ENCODE measurements around the gene VPS54. TPM values are rescaled to one million over a fixed set of nuclear protein-coding genes. Genes with fewer than 3 reads are reported as not detected.

Gene VPS54
- total RNA-seq, 1 experiment from 2014 or later = 27.8 TPM

DNA sequence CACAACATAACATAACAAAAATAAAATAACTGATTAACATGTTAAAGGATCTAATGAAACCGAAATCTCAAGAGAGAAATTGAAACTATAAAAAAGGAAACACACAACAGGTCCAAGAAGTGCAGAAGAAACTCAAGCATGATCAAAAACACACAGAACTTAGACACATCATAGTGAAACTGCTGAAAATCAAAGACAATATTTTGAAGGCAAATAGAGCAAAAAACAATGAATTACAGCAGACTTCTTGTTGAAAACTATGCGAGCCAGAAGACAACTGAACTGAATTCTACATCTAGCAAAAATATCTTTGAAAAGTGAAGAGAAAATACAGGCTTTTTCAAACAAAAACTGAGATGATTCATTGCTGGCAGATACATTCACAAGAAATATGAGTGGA lies 116.2 kb downstream of the VPS54 start:
- no peak for DNase-seq (ENCODE audit: low read depth)

DNA sequence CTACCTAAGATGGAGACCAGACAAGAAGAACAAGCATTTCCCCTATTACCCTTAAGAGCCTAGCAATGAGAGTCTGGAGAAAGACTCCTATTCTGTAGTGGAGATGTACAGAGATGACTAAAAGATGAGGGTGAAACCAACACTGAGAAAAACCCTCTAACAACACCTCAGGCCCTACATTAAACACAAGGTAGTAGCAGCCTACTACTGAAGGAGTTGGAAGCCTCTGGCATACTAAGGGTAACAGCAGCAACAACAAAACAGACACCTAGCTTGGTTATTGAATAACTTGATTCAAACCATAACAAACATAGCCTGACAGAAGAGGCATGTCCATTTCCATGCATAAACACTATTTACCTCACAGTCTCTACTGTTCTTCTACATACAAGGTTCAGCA lies 117.1 kb downstream of the VPS54 start:
- no peak for DNase-seq (ENCODE audit: low read depth)

GRCh38 chr2:63899639-63900038 lies 119.6 kb downstream of the VPS54 start:
- no peak for DNase-seq (ENCODE audit: low read depth)

GRCh38 chr2:63898839-63899238 lies 120.4 kb downstream of the VPS54 start:
- DNase-seq (ENCODE audit: low read depth) = no peak

DNA sequence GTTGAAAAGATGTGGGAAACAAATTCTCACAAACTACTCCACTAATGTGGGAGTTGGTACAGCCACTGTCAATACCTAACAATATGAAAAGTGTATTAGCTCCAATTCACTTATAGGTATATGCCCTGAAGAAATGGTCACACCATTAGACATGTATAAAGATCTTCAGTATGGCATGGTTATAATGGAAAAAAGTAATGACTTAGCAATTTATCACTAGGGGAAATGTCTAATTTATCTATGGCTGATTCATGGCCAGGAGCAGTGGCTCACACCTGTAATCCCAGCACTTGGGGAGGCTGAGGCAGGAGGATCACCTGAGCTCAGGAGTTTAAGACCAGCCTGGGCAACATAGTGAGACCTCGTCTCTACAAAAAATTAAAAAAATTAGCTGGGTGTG lies 125.1 kb downstream of the VPS54 start:
- no peak for DNase-seq (ENCODE audit: low read depth)

DNA sequence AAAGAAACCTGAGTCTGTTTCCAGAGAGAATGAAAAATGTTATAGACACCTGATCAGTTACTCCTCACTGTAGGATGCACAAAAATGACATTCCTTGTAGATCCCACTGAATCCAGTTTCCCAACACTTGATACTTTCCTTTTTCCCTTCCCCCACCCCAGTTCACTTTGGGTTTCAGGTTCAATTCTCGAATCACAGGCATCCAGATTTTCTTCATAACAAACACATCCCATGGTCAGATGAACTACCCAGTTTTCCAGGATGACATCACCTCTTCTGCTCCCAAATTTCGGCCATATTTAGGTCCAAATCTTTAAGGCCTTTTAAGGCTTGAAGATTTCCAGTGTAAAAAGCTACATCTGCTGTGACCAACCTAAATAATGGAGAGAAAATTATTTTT lies 126.1 kb downstream of the VPS54 start:
- DNase-seq (ENCODE audit: low read depth) = no peak

- no peak for DNase-seq (ENCODE audit: low read depth)
These were observed 127.7 kb downstream of the VPS54 start for GRCh38 chr2:63891488-63892030.

DNA sequence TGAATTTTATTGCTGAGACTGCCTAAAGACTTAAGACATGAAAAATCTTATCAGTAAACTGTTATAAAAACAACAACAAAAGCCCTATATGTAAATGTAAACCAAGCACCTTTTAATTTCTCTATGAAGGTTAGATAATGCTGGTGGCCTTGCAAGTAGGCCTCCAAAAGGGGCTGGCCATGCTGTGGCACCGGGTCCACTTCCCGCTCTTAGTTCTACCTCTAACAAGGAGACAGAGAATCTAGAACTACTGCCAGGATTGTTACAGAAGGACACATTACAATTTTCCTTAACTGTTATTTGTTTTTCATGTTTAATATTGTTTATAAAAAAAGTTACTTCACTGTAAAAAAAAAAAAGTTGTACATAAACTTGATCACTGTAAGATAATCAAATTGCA lies 128.6 kb downstream of the VPS54 start:
- DNase-seq (ENCODE audit: low read depth) = no peak

GRCh38 chr2:63888490-63889402 lies 130.5 kb downstream of the VPS54 start:
- peak; percentile 49 for DNase-seq (ENCODE audit: low read depth)

DNA sequence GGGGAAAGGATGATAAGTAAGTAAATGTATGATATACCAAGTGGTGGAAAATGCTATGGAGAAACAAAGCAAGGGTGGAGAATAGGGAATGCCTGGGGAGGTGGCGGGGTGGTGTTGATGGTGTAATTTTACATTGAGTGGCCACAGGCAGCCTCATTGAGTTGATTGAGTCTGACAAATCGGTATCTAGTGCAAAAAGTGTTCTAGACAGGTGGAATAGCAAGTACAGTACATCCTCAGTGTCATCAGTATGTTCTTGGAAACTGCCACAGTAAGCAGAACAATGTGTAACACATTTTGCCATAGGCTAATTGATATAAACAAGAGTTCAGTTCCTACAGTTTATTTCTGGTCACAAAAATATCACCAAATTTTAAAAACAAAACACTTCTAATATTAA lies 131.2 kb downstream of the VPS54 start:
- DNase-seq (ENCODE audit: low read depth) = no peak

DNA sequence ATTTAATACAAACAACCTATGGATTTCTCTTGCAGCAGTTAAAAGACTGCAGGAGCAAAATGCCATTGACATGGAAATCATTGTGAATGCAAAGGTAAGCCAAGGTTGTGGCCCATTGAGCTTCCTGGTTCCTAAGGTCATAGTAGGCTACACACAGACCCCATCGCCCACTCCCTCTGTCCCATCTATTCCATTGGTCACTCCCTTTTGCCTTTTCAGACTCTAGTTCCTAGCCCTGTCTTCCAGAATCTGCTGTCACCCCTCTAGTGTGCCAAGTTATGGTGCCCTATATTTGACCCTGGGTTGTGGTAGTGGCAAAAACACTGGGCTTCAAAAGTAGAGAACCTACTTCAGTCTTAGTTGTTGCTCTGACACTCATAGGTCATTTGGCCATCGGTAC lies 132.8 kb downstream of the VPS54 start:
- DNase-seq (ENCODE audit: low read depth) = no peak

GRCh38 chr2:63882395-63883105 lies 136.7 kb downstream of the VPS54 start:
- DNase-seq (ENCODE audit: low read depth) = no peak

- DNase-seq (ENCODE audit: low read depth) = no peak
These were observed 138.0 kb downstream of the VPS54 start for GRCh38 chr2:63881205-63881604.

DNA sequence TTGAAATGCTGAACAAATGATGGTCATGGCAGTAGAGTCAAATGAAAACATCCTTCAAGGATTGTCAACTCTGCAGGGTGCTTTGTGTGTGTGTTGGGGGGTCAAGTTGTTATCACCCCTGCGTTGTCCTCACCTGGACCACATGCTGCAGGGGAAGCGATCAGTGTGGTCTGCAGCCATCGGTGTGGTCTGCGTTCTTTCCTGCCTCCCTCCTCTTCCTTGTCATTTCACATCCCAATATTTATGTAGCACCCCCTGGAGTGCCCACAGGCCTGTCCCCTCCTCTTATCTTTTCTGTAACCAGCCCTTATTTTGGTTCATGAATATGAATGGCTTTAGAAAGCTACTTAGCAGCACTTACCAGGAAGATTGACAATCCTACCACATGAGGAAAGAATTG lies 138.6 kb downstream of the VPS54 start:
- DNase-seq (ENCODE audit: low read depth) = no peak

GRCh38 chr2:63879876-63880433 lies 139.3 kb downstream of the VPS54 start:
- no peak for DNase-seq (ENCODE audit: low read depth)

- no peak for DNase-seq (ENCODE audit: low read depth)
These were observed 140.7 kb downstream of the VPS54 start for GRCh38 chr2:63878486-63878885.

DNA sequence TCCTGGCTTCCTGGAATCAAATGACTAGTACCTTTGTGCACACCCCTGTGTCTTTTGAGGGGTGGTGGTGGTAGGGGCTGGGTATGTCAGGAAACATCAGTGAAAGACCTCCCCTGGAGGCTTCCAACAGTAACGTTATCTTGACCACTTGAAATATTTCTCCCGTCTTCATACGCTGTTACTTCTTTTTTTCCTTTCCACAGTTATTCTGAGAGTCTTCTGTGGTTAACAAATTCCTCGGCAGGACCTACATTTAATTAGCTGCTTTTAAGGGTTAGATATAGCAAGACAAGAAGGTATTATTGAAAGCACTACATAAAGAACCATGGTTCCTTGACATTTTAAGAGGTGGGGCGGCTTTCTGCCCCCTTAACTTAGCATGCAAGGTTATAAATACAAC lies 142.9 kb downstream of the VPS54 start:
- peak; percentile 19 for DNase-seq (ENCODE audit: low read depth)

GRCh38 chr2:63875559-63876245 lies 143.5 kb downstream of the VPS54 start:
- DNase-seq (ENCODE audit: low read depth) = peak; percentile 16

DNA sequence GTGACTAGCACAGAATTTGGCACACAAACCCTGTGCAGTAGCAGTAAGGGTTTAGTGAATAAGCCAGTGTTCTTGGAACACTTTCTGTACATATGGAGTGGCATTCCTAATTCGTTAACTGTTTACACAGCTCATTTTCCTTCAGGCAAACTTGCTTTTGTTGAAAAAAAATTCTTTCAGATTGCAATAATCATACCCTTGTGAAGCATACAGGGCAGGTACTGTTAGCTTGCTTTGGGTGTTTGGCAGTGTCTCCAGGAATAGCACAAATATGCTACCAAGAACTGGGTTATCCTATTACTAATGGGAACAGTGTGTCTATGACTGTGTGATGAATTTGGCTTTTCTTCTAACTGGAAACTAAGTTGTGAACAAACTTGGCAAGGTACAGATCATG lies 144.1 kb downstream of the VPS54 start:
- DNase-seq (ENCODE audit: low read depth) = peak; percentile 60

GRCh38 chr2:63874204-63875130 lies 144.8 kb downstream of the VPS54 start:
- DNase-seq (ENCODE audit: low read depth) = no peak
